GM21447 (cell line): ENCODE measurements around the gene TBC1D9.
"Not testable (repeated sequence)": the region's sequence is repeated elsewhere in the genome, so short reads cannot be mapped to it uniquely, and the experiment has no call there.

Experiments used
- ATAC-seq: cut with Tn5 transposase; IDR thresholded peaks from one replicate; pipeline ENCODE4 v1.9.1; 2021; ENCODE audit not compliant: unreplicated experiment

TBC1D9 gene

GRCh38 chr4:140754918-140755773 is 1.0 kb downstream of the TBC1D9 start:
- ATAC-seq = no peak

GRCh38 chr4:140753329-140753728 is 2.9 kb downstream of the TBC1D9 start:
- no peak for ATAC-seq

GRCh38 chr4:140752291-140753068 is 3.7 kb downstream of the TBC1D9 start:
- ATAC-seq = no peak

- ATAC-seq = no peak
Observed at GRCh38 chr4:140750470-140750869, 5.7 kb downstream of the TBC1D9 start.

GRCh38 chr4:140748171-140748570 is 8.0 kb downstream of the TBC1D9 start:
- ATAC-seq = no peak

GRCh38 chr4:140746546-140746945 is 9.6 kb downstream of the TBC1D9 start:
- ATAC-seq = not testable (repeated sequence)

- ATAC-seq = no peak
Observed at GRCh38 chr4:140744421-140744820, 11.8 kb downstream of the TBC1D9 start.

- peak; percentile 74 for ATAC-seq
Observed at GRCh38 chr4:140743194-140743931, 12.8 kb downstream of the TBC1D9 start.

GRCh38 chr4:140742838-140743193 is 13.4 kb downstream of the TBC1D9 start:
- peak; percentile 30 for ATAC-seq

GRCh38 chr4:140740906-140741670 is 15.1 kb downstream of the TBC1D9 start:
- no peak for ATAC-seq

GRCh38 chr4:140740422-140740821 is 15.8 kb downstream of the TBC1D9 start:
- no peak for ATAC-seq

GRCh38 chr4:140739971-140740370 is 16.2 kb downstream of the TBC1D9 start:
- ATAC-seq = no peak

GRCh38 chr4:140738139-140738538 is 18.0 kb downstream of the TBC1D9 start:
- ATAC-seq = no peak

GRCh38 chr4:140736669-140737343 is 19.4 kb downstream of the TBC1D9 start:
- no peak for ATAC-seq

- ATAC-seq = no peak
Observed at GRCh38 chr4:140735779-140736391, 20.3 kb downstream of the TBC1D9 start.

- no peak for ATAC-seq
Observed at GRCh38 chr4:140735317-140735716, 20.9 kb downstream of the TBC1D9 start.

GRCh38 chr4:140732780-140733179 is 23.4 kb downstream of the TBC1D9 start:
- no peak for ATAC-seq

- ATAC-seq = no peak
Observed at GRCh38 chr4:140729344-140730049, 26.7 kb downstream of the TBC1D9 start.
